ENCODE data around the gene STEAP3. TPM values are rescaled to one million over a fixed set of nuclear protein-coding genes. Genes with fewer than 3 reads are reported as not detected.

The STEAP3 gene
- total RNA-seq, 1 experiment from 2014 or later = 24.0 TPM

DNA sequence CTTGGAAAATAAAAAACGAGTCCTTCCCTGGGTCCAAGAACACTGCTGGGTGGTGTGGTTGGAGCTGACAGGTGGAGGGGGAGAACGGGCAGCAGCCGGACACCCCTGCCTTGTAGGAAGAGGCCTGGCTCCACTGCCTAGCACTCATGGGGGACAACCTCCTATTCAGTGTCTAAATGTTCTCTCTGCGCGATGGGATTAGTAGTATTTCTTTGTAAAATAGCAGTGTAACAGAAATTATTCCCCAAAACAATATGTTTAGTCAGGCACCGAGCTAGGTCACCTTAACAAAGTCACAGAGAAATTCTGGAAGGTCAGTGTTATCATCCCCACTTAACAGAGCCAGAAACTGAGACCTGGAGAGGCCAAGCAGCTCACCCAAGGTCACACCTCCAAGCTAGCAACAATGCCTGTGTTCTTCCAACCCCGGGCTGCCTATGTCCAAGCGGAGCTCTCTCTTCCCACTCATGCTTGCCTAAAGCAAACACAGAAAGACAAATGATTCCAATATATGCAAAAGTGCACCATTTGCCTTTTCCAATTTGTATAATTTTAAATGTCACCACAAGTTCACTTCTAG, 68.0 kb downstream of the STEAP3 start:
- DNase-seq (ENCODE audit: low spot score) (no peak), ATAC-seq (no peak)
- no peak overlapping the region for H3K4me3 Mint-ChIP-seq
- H3K36me3 Mint-ChIP-seq = no peaks in the 10 kb centered on the region
- TF ChIP-seq MLX (CRISPR knock-in tag; IDR thresholded peaks at IDR 0.05) (no peak), ZNF423 (CRISPR knock-in tag; IDR thresholded peaks at IDR 0.05) (no peak), ARID4B (CRISPR knock-in tag; IDR thresholded peaks at IDR 0.05; ENCODE audit: borderline replicate concordance) (no peak), FOXK1 (CRISPR knock-in tag; IDR thresholded peaks at IDR 0.05) (no peak)
- ChIA-PET CTCF (interaction anchor here (0.6 to 2.1 kb wide), 45 partner anchors 9 to 410 kb away, joined by 3 to 21 read pairs (median 4); partner anchors contain the start of gene DBI), POLR2A (no interaction called here)
- no peaks in the 10 kb centered on the region for H3K9me3 Mint-ChIP-seq
- H3K27ac Mint-ChIP-seq = no peak overlapping the region
- H3K4me1 Mint-ChIP-seq = peaks cover 13% of the 10 kb centered on the region
- no peaks in the 10 kb centered on the region for H3K27me3 Mint-ChIP-seq (ENCODE audit: low read depth)

- H3K36me3 Mint-ChIP-seq = no peaks in the 10 kb centered on the region
- DNase-seq (ENCODE audit: low spot score) (no peak), ATAC-seq (no peak)
- TF ChIP-seq CREM (CRISPR knock-in tag; IDR thresholded peaks at IDR 0.05) (no peak), ARID4B (CRISPR knock-in tag; IDR thresholded peaks at IDR 0.05; ENCODE audit: borderline replicate concordance) (no peak), IRF1 (CRISPR knock-in tag; IDR thresholded peaks at IDR 0.05) (no peak), ELF4 (CRISPR knock-in tag; IDR thresholded peaks at IDR 0.05; ENCODE audit: low read depth) (no peak), SMAD4 (CRISPR knock-in tag; IDR thresholded peaks at IDR 0.05) (no peak), E2F4 (CRISPR knock-in tag; IDR thresholded peaks at IDR 0.05; ENCODE audit: borderline replicate concordance, low read depth) (no peak), STAT6 (CRISPR knock-in tag; conservative IDR thresholded peaks at IDR 0.05; ENCODE audit: low read depth) (no peak), ZNF263 (CRISPR knock-in tag; IDR thresholded peaks at IDR 0.05; ENCODE audit: low read depth) (no peak), ZNF121 (CRISPR knock-in tag; IDR thresholded peaks at IDR 0.05) (no peak), TEAD4 (CRISPR knock-in tag; IDR thresholded peaks at IDR 0.05) (no peak), ZNF317 (CRISPR knock-in tag; IDR thresholded peaks at IDR 0.05; ENCODE audit: borderline replicate concordance, low read depth) (no peak), MXD4 (CRISPR knock-in tag; IDR thresholded peaks at IDR 0.05; ENCODE audit: borderline replicate concordance) (no peak), MLX (CRISPR knock-in tag; IDR thresholded peaks at IDR 0.05) (no peak), CREB1 (CRISPR knock-in tag; IDR thresholded peaks at IDR 0.05) (no peak)
- H3K4me3 Mint-ChIP-seq = no peak overlapping the region
- CTCF ChIA-PET = interaction anchor here (0.8 to 2.1 kb wide), 5 partner anchors 8 to 280 kb away, joined by 3 to 12 read pairs (median 5); no protein-coding TSS in a partner anchor
- H3K27me3 Mint-ChIP-seq (ENCODE audit: low read depth) = no peaks in the 10 kb centered on the region
- POLR2A ChIA-PET = no interaction called here
- H3K9me3 Mint-ChIP-seq = no peaks in the 10 kb centered on the region
- H3K4me1 Mint-ChIP-seq = peaks cover 13% of the 10 kb centered on the region
- no peak overlapping the region for H3K27ac Mint-ChIP-seq
These were observed 68.6 kb downstream of the STEAP3 start for GRCh38 chr2:119292226-119292625.
